Activated CD8-positive, alpha-beta memory T cell treated with anti-CD3 and anti-CD28 coated beads, Interleukin-2, amount 50 U/mL, for 24 hours (primary cell): ENCODE measurements around the gene MATN1.

ENCODE experiments used
- DNase-seq: peaks from one replicate; pipeline ENCODE4 v3.0.0-alpha.2; 2020; ENCODE audit errors: extremely low read depth

The MATN1 gene

GRCh38 chr1:30758121-30758688 lies 34.8 kb upstream of the MATN1 start:
- no peak for DNase-seq

GRCh38 chr1:30757352-30758120 lies 34.2 kb upstream of the MATN1 start, which contains the start of gene LAPTM5:
LAPTM5 (minus strand) TSS chr1:30757774; CDS start chr1:30757745, 29 bp downstream.
- no peak for DNase-seq

- DNase-seq: no peak
Measured at GRCh38 chr1:30756545-30757351, 33.4 kb upstream of the MATN1 start.

GRCh38 chr1:30756206-30756544 lies 32.8 kb upstream of the MATN1 start:
- no peak for DNase-seq

- no peak for DNase-seq
Measured at GRCh38 chr1:30755746-30756145, 32.4 kb upstream of the MATN1 start.

GRCh38 chr1:30755334-30755733 lies 31.9 kb upstream of the MATN1 start:
- no peak for DNase-seq

GRCh38 chr1:30754684-30755171 lies 31.3 kb upstream of the MATN1 start:
- no peak for DNase-seq

GRCh38 chr1:30753660-30754123 lies 30.3 kb upstream of the MATN1 start:
- DNase-seq: no peak

- DNase-seq: no peak
Measured at GRCh38 chr1:30753118-30753517, 29.7 kb upstream of the MATN1 start.

- no peak for DNase-seq
Measured at GRCh38 chr1:30752651-30752908, 29.2 kb upstream of the MATN1 start.

- DNase-seq: no peak
Measured at GRCh38 chr1:30751830-30752650, 28.7 kb upstream of the MATN1 start.

- no peak for DNase-seq
Measured at GRCh38 chr1:30750731-30751291, 27.4 kb upstream of the MATN1 start.

GRCh38 chr1:30749691-30750583 lies 26.6 kb upstream of the MATN1 start:
- no peak for DNase-seq

- no peak for DNase-seq
Measured at GRCh38 chr1:30748699-30749401, 25.5 kb upstream of the MATN1 start.

GRCh38 chr1:30748098-30748698 lies 24.8 kb upstream of the MATN1 start:
- no peak for DNase-seq

GRCh38 chr1:30747033-30748008 lies 23.9 kb upstream of the MATN1 start:
- no peak for DNase-seq

GRCh38 chr1:30746212-30747032 lies 23.0 kb upstream of the MATN1 start:
- no peak for DNase-seq
